ENCODE results near the gene RAB11A.

DNA sequence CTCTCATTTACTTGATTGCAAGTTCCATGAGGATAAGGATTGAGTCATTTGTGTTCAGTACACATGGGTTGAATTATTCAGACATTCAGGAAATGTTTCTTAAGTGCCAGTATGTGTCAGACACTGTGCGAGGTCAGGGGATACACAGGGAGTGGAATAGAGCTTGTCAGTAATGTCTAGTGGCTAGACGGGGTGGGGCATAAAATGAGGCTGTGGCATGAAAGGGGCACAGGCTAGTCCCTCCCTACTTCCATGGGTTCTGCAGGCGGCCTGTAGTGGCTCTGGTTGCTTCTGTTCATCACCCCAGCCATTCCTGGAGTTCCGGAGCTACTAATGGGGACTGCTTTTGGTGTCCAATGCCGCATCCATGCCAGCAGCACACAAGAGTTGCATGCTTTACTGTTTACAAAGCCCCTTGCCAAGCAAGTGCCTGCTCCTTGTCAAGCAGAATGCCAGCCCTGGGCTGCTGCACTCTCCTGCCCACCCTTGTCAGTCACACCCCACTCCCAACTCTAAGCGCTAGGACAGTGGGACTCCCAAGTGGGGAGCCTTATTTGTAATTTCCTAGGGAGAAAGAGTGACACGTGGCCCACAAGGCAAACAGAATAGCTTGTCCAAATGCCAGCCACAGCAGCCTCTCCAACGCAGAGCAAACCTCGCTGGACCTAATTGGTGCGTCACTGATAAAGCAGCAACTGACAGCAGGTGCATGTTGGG lies 70.8 kb downstream of the RAB11A start:
- TF ChIP-seq POLR2A (IDR thresholded peaks at IDR 0.05; ENCODE audit: low read depth, low read length), result no peak
- no peak for TF ChIP-seq POLR2AphosphoS5 (IDR thresholded peaks at IDR 0.05; ENCODE audit: low read depth, low read length)

Data from GM12891 (cell line).